ENCODE measurements around the gene MESD.

MESD gene

DNA sequence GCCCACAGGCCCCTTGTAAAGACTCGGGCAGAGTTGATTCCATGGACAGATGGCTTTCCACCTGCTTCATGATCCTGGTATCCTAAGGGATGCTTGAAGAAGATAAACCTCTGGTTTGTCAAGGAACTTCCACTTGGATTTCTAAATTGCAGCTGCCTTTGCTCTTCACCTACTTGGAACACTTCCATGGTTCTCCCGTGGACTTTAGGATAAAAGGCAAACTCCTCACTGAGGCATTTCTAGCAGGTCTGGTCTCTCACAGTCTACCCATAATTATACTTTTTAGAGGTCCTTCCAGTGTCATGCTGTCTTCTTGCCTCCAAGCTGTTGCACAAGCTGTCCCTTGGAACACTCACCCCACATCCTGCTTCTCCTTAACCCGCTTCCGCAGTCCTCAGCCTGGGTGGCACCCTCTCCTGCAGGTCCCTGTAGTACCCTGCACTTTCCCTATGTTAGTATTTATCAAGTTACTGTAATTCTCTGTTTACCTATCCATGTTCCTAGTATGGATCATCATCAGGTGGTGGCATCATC is 23.8 kb upstream of the MESD start:
- H3K18ac ChIP-seq (ENCODE audit: low read depth in 1 of 2, low read length in 2 of 2): no peak overlapping the region
- H3K36me3 ChIP-seq (ENCODE audit: control insufficient read depth in 1 of 2, insufficient read depth in 2 of 2, low read depth in 1 of 2, low read length in 2 of 2): no peaks in the 10 kb centered on the region
- H3K4me1 ChIP-seq (ENCODE audit: control insufficient read depth, insufficient read depth, low read depth, low read length): no peaks in the 10 kb centered on the region
- 85% methylated on average over 4 of the region's 4 CpGs for WGBS
- no peak overlapping the region for H2BK120ac ChIP-seq (ENCODE audit: low read depth, low read length)
- no peak overlapping the region for H2BK15ac ChIP-seq (ENCODE audit: low read depth, poor library complexity, severe bottlenecking)
- H3K79me1 ChIP-seq (replicated peaks; ENCODE audit: low read length, poor library complexity, severe bottlenecking): peaks cover 9% of the 10 kb centered on the region
- no peak overlapping the region for H3K4ac ChIP-seq (ENCODE audit: low read depth in 1 of 2, low read length in 2 of 2)
- no peak overlapping the region for H2BK5ac ChIP-seq (ENCODE audit: low read depth, low read length, poor library complexity, severe bottlenecking)
- no peaks in the 10 kb centered on the region for H3K27me3 ChIP-seq (ENCODE audit: control insufficient read depth in 1 of 2, insufficient read depth in 1 of 2, low read length in 2 of 2)
- DNase-seq: no peak
- H2AK5ac ChIP-seq (ENCODE audit: low read length, severe bottlenecking): no peak overlapping the region
- no peak overlapping the region for H3K4me2 ChIP-seq (ENCODE audit: low read length, poor library complexity, severe bottlenecking)
- H3K9ac ChIP-seq (ENCODE audit: low read length): no peak overlapping the region
- no peak overlapping the region for H4K8ac ChIP-seq (ENCODE audit: low read length)
- no peak overlapping the region for H2BK12ac ChIP-seq (ENCODE audit: low read length in 2 of 2)
- H3K14ac ChIP-seq (ENCODE audit: low read length in 2 of 2): no peak overlapping the region
- H3K27ac ChIP-seq (ENCODE audit: low read length, poor library complexity, severe bottlenecking): no peak overlapping the region
- H3K23ac ChIP-seq (ENCODE audit: low read length in 2 of 2): no peak overlapping the region
- no peak overlapping the region for H3K4me3 ChIP-seq (ENCODE audit: insufficient read depth in 1 of 2, low read depth in 1 of 2, low read length in 2 of 2)
- H3K9me3 ChIP-seq (ENCODE audit: control insufficient read depth, low read length): no peaks in the 10 kb centered on the region
- H2AFZ ChIP-seq (ENCODE audit: low read depth, low read length): no peak overlapping the region
- no peak overlapping the region for H4K91ac ChIP-seq (ENCODE audit: low read length)

DNA sequence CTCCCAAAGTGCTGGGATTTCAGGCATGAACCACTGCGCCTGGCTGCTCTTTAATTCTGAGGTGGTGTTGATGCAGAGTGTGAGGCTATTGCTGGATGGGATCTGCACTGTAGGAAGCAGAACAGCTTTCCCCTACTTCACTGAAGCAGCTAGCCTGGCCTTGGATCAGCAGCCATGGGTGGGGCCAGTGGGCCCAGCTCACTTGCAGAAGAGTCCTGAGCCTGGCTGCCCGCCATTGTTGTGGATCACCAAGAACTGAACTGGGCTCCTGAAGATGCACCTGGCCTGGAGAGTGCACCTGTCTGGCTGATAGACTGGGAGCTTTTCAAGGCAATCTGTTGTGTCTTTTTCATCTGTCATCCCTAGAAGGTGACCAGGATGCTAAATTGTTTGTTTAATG is 23.0 kb upstream of the MESD start:
- 95% methylated on average over 2 of the region's 2 CpGs for WGBS

DNA sequence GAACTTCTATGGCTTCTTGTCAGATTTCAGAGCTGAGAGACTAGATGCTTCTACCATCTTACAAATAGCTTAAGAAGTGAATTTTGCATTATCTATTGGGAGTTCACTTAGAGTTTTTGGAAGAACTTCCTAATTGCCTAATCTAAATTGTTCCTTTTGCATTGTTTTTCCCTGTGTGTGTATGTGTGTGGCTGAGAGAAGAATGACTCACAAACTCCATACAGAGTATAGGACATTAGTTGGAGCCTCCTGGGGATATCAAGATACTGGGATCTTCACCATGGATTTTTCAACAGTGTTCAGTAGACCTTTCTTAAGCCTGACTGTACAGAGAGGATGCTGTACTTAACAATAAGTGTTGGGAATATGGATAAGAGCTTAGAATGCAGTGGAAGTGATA is 22.0 kb upstream of the MESD start:
- Histone ChIP-seq H3K27ac (ENCODE audit: low read length, poor library complexity, severe bottlenecking) (no peak overlapping the region), H3K9me3 (ENCODE audit: control insufficient read depth, low read length) (no peaks in the 10 kb centered on the region), H3K9ac (ENCODE audit: low read length) (no peak overlapping the region), H2AK5ac (ENCODE audit: low read length, severe bottlenecking) (no peak overlapping the region), H3K36me3 (ENCODE audit: control insufficient read depth in 1 of 2, insufficient read depth in 2 of 2, low read depth in 1 of 2, low read length in 2 of 2) (peaks cover 0 to 2% of the 10 kb centered on the region in 2 experiments), H3K79me1 (replicated peaks; ENCODE audit: low read length, poor library complexity, severe bottlenecking) (peaks cover 19% of the 10 kb centered on the region), H3K4me3 (ENCODE audit: insufficient read depth in 1 of 2, low read depth in 1 of 2, low read length in 2 of 2) (no peak overlapping the region), H3K4me2 (ENCODE audit: low read length, poor library complexity, severe bottlenecking) (no peak overlapping the region), H3K4ac (ENCODE audit: low read depth in 1 of 2, low read length in 2 of 2) (no peak overlapping the region), H2BK15ac (ENCODE audit: low read depth, poor library complexity, severe bottlenecking) (no peak overlapping the region), H3K27me3 (ENCODE audit: control insufficient read depth in 1 of 2, insufficient read depth in 1 of 2, low read length in 2 of 2) (no peaks in the 10 kb centered on the region), H3K18ac (ENCODE audit: low read depth in 1 of 2, low read length in 2 of 2) (no peak overlapping the region), H3K14ac (ENCODE audit: low read length in 2 of 2) (no peak overlapping the region), H2BK5ac (ENCODE audit: low read depth, low read length, poor library complexity, severe bottlenecking) (no peak overlapping the region), H4K8ac (ENCODE audit: low read length) (no peak overlapping the region), H2BK120ac (ENCODE audit: low read depth, low read length) (no peak overlapping the region), H2AFZ (ENCODE audit: low read depth, low read length) (no peak overlapping the region), H2BK12ac (ENCODE audit: low read length in 2 of 2) (no peak overlapping the region), H3K4me1 (ENCODE audit: control insufficient read depth, insufficient read depth, low read depth, low read length) (no peaks in the 10 kb centered on the region), H4K91ac (ENCODE audit: low read length) (no peak overlapping the region), H3K23ac (ENCODE audit: low read length in 2 of 2) (no peak overlapping the region)
- DNase-seq: peak; percentile 42

More for the DNA sequence above, 23.0 kb upstream of the MESD start:
- Histone ChIP-seq H3K23ac (ENCODE audit: low read length in 2 of 2) (no peak overlapping the region), H3K4ac (ENCODE audit: low read depth in 1 of 2, low read length in 2 of 2) (no peak overlapping the region), H2BK12ac (ENCODE audit: low read length in 2 of 2) (no peak overlapping the region), H3K4me3 (ENCODE audit: insufficient read depth in 1 of 2, low read depth in 1 of 2, low read length in 2 of 2) (no peak overlapping the region), H3K9ac (ENCODE audit: low read length) (no peak overlapping the region), H2BK5ac (ENCODE audit: low read depth, low read length, poor library complexity, severe bottlenecking) (no peak overlapping the region), H3K9me3 (ENCODE audit: control insufficient read depth, low read length) (no peaks in the 10 kb centered on the region), H3K14ac (ENCODE audit: low read length in 2 of 2) (no peak overlapping the region), H3K36me3 (ENCODE audit: control insufficient read depth in 1 of 2, insufficient read depth in 2 of 2, low read depth in 1 of 2, low read length in 2 of 2) (peaks cover 0 to 2% of the 10 kb centered on the region in 2 experiments), H4K8ac (ENCODE audit: low read length) (no peak overlapping the region), H2AFZ (ENCODE audit: low read depth, low read length) (no peak overlapping the region), H2BK120ac (ENCODE audit: low read depth, low read length) (no peak overlapping the region), H4K91ac (ENCODE audit: low read length) (no peak overlapping the region), H3K4me2 (ENCODE audit: low read length, poor library complexity, severe bottlenecking) (no peak overlapping the region), H3K18ac (ENCODE audit: low read depth in 1 of 2, low read length in 2 of 2) (no peak overlapping the region), H3K27ac (ENCODE audit: low read length, poor library complexity, severe bottlenecking) (no peak overlapping the region), H2AK5ac (ENCODE audit: low read length, severe bottlenecking) (no peak overlapping the region), H2BK15ac (ENCODE audit: low read depth, poor library complexity, severe bottlenecking) (no peak overlapping the region), H3K79me1 (replicated peaks; ENCODE audit: low read length, poor library complexity, severe bottlenecking) (peaks cover 13% of the 10 kb centered on the region), H3K27me3 (ENCODE audit: control insufficient read depth in 1 of 2, insufficient read depth in 1 of 2, low read length in 2 of 2) (no peaks in the 10 kb centered on the region), H3K4me1 (ENCODE audit: control insufficient read depth, insufficient read depth, low read depth, low read length) (no peaks in the 10 kb centered on the region)
- no peak for DNase-seq

DNA sequence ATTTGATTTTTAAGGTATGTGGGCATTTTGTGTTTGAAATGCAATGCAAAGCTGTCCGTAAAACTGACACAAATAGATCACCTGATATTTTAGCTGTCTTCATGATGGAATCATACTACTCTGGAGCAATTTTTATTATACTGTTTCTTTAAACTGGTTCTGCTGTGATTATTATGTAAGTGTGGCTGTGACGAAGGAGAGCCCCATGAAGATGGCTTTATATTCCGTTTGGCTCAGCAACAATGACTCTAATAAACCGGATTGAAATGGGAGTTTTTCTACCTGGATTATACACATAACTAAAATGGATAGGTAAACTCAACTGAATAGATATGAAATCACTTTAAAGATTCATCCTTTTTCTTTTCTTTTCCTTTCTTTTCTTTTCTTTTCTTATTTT is 20.5 kb upstream of the MESD start:
- 96% methylated on average over 3 of the region's 4 CpGs for WGBS
- H3K4ac ChIP-seq (ENCODE audit: low read depth in 1 of 2, low read length in 2 of 2): no peak overlapping the region
- H3K9me3 ChIP-seq (ENCODE audit: control insufficient read depth, low read length): no peaks in the 10 kb centered on the region
- H2AK5ac ChIP-seq (ENCODE audit: low read length, severe bottlenecking): no peak overlapping the region
- peaks cover 0 to 2% of the 10 kb centered on the region in 2 experiments for H3K36me3 ChIP-seq (ENCODE audit: control insufficient read depth in 1 of 2, insufficient read depth in 2 of 2, low read depth in 1 of 2, low read length in 2 of 2)
- H2BK120ac ChIP-seq (ENCODE audit: low read depth, low read length): no peak overlapping the region
- no peak overlapping the region for H3K4me2 ChIP-seq (ENCODE audit: low read length, poor library complexity, severe bottlenecking)
- no peaks in the 10 kb centered on the region for H3K4me1 ChIP-seq (ENCODE audit: control insufficient read depth, insufficient read depth, low read depth, low read length)
- no peak overlapping the region for H3K9ac ChIP-seq (ENCODE audit: low read length)
- no peak overlapping the region for H4K8ac ChIP-seq (ENCODE audit: low read length)
- DNase-seq: no peak
- H3K4me3 ChIP-seq (ENCODE audit: insufficient read depth in 1 of 2, low read depth in 1 of 2, low read length in 2 of 2): no peak overlapping the region
- no peak overlapping the region for H2AFZ ChIP-seq (ENCODE audit: low read depth, low read length)
- H3K18ac ChIP-seq (ENCODE audit: low read depth in 1 of 2, low read length in 2 of 2): no peak overlapping the region
- H2BK15ac ChIP-seq (ENCODE audit: low read depth, poor library complexity, severe bottlenecking): no peak overlapping the region
- H4K91ac ChIP-seq (ENCODE audit: low read length): no peak overlapping the region
- H3K79me1 ChIP-seq (replicated peaks; ENCODE audit: low read length, poor library complexity, severe bottlenecking): peaks cover 20% of the 10 kb centered on the region
- no peak overlapping the region for H3K23ac ChIP-seq (ENCODE audit: low read length in 2 of 2)
- H2BK12ac ChIP-seq (ENCODE audit: low read length in 2 of 2): no peak overlapping the region
- no peak overlapping the region for H3K14ac ChIP-seq (ENCODE audit: low read length in 2 of 2)
- no peaks in the 10 kb centered on the region for H3K27me3 ChIP-seq (ENCODE audit: control insufficient read depth in 1 of 2, insufficient read depth in 1 of 2, low read length in 2 of 2)
- H3K27ac ChIP-seq (ENCODE audit: low read length, poor library complexity, severe bottlenecking): no peak overlapping the region
- H2BK5ac ChIP-seq (ENCODE audit: low read depth, low read length, poor library complexity, severe bottlenecking): no peak overlapping the region
